Measurements from ENCODE around the gene HRC.
A peak's percentile ranks its signal among the peaks of the same experiment; 100 is the strongest.

The HRC gene

GRCh38 chr19:49113762-49114629, 41.2 kb downstream of the HRC start, which contains the start of gene LIN7B:
Gene LIN7B (plus strand): TSS chr19:49114370. CDS start chr19:49114405, 35 bp downstream.
- DNase-seq: peak; percentile 73

DNA sequence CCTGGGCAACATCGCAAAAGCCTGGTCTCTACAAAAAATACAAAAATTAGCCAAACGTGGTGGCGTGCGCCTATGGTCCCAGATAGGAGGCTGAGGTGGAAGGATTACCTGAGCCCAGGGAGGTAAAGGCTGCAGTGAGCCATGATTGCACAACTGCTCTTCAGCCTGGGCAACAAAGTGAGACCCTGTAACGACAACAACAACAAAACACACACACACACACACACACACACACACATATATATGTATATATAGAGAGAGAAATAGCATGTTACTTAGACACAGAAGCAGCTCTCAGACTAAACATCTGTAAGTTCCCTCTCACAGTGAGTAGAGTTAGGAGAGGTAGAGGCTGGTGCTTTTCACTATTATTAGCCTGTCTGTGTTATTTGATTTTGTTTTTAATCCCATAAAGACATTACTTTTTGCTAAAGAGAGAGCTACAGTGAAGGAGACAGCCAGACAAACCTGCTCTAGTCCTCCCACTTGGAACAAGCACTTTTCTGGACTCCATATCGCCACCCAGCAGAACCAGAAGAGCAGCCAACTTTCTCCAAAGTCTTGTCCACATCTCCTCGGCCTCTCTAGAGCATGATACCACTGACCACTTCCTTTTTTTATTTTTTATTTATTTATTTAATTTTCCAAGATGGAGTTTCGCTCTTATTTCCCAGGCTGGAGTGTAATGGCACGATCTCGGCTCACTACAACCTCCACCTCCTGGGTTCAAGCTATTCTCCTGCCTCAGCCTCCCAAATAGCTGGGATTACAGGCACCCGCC, 43.8 kb downstream of the HRC start:
- DNase-seq: no peak

GRCh38 chr19:49110567-49110966, 44.6 kb downstream of the HRC start:
- DNase-seq: no peak

DNA sequence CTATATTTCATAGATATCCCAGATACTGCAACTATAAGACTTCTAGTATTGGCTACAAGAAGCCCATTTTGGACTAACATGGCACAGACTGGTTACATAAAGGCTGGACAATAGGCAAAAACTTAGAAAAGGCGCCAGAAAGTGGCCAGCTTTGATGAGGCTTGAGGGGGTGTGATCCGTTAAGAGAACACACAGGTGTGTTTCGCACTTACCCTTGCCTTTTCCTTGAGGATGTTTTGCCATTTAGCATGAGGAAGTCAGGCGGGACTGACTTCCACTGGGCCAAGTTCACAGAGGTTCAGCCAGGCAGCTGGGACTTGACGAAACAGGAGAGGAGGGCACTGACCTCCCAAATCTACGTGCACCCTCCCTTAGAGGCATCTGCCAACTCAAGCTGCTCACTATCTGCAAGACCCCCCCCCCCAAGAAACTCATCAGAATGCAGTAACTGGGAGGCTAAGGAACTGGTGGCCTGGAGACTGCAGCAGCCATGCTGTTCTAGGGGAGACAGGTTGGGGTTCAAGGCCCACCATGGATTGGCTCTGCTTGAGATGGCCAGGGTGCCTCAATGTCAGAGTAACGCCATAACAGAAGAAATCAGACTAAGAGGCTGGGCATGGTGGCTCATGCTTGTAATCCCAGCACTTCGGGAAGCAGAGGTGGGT, 45.5 kb downstream of the HRC start:
- no peak for DNase-seq

DNA sequence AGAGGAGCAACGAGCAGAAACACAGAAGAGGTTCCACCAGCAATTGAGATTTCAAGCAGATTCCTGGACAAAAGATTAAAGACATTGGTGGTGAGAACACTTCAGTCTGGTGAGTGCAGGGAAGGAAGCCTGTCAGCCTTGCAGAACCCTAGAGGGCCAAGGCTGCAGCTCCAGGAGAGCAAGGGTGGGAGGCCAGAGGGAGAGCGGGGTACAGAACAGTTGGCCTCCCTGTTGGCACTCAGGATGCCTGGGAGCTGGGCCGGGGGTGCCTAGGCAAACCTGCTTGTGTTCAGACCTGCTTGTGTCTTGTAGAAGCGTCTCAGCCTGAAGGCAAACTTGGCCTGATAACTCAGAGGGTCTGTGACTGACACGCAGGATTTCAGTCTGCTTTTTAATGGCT, 46.1 kb downstream of the HRC start:
- DNase-seq: no peak

GRCh38 chr19:49107625-49108459, 47.4 kb downstream of the HRC start:
- DNase-seq: no peak

DNA sequence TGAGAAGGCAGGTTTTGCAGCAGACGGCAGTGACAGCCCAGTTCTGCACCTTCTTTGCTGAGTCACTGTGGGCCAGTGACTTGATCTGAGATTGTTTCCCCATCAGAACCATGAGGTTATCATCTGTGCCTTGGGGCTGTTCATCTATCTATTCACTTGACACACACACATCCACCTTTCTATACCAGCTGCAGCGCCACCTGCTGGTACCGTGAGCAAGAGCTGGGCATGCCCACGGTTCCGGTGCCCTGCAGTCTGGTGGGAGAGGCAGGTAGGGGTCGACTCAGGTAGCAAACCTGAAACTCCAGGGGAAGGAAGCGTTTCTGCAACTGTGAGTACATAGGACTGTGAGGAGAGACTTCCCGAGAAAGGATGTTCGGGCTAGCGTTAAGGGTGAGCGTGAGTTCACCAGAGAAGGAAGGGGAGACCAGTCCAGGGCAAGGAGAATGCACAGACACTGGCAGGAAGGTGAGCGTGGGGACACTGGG, 48.5 kb downstream of the HRC start:
- peak; percentile 76 for DNase-seq

- DNase-seq: no peak
Observed at GRCh38 chr19:49104229-49104864, 50.8 kb downstream of the HRC start.

GRCh38 chr19:49103331-49104085, 51.7 kb downstream of the HRC start:
- no peak for DNase-seq

DNA sequence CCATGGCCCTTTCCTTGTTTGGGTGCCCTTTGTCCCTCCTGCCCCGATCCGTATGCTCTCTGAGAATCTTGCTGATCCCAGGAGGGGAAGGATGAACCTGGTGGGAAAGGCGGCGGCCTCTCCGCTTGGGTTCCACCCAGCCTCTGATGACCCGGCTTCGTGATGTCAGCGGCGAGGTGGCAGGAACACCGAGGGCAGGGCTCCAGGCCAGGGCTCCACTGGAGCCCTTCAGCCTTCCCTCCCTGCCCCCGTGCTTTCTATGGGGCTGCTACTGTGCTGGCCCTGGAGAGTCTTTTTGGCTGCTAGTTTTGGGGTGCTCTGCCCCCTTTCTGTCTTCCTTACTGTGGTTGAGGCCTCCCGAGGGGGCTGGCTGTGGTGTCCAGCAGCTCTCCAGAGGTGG, 52.9 kb downstream of the HRC start:
- no peak for DNase-seq

Data from stimulated activated CD4-positive, alpha-beta T cell treated with anti-CD3 and anti-CD28 coated beads, Interleukin-4, amount 100 ng/mL, for 1 hour (primary cell).